DND-41 (cell line): ENCODE results near the gene CAMK4.

ENCODE experiments used
- ATAC-seq: fragments of 200-7000 bp; cut with Tn5 transposase; 3 replicates; pipeline ENCODE4 v1.9.1; 2021; ENCODE audit warnings: low read depth; ENCODE audit not compliant: insufficient read depth
- DNase-seq: peaks from one replicate; pipeline ENCODE4 v3.0.0-alpha.2; 2020
- H2AFZ ChIP-seq: 2 replicates; pipeline ENCODE4 v1.6.0; 2012; ENCODE audit warnings: low read depth, low read length
- H3K27ac ChIP-seq: 2 replicates; pipeline ENCODE4 v1.5.1; 2012; ENCODE audit warnings: low read length, inconsistent platforms
- H3K27me3 ChIP-seq: fragments of 200-600 bp; sonication (generic); 2 replicates; pipeline ENCODE4 v1.6.0; 2012; ENCODE audit warnings: low read length, mild to moderate bottlenecking, inconsistent platforms; ENCODE audit not compliant: insufficient read depth, poor library complexity
- H3K36me3 ChIP-seq: 2 replicates; pipeline ENCODE4 v1.5.1; 2012; ENCODE audit warnings: low read length, inconsistent platforms; ENCODE audit not compliant: insufficient read depth
- H3K4me1 ChIP-seq: 2 replicates; pipeline ENCODE4 v1.5.1; 2012; ENCODE audit warnings: mild to moderate bottlenecking, low read length; ENCODE audit not compliant: insufficient read depth
- H3K4me2 ChIP-seq: 2 replicates; pipeline ENCODE4 v1.6.0; 2012; ENCODE audit warnings: mild to moderate bottlenecking, moderate library complexity, low read length, inconsistent platforms; ENCODE audit not compliant: insufficient read depth
- H3K4me3 ChIP-seq, 2 experiments: fragments of 200-600 bp in 1 of 2; shearing (Covaris generic) in 1 of 2; 2 replicates each; pipeline ENCODE4 v1.5.1; 2012 to 2016; ENCODE audit warnings: inconsistent platforms in 2 of 2, low read length in 2 of 2, mild to moderate bottlenecking in 2 of 2, low read depth in 1 of 2, moderate library complexity in 1 of 2
- H3K79me2 ChIP-seq: 2 replicates; pipeline ENCODE4 v1.6.0; 2012; ENCODE audit warnings: low read length, inconsistent platforms; ENCODE audit not compliant: insufficient read depth
- H3K9ac ChIP-seq: 2 replicates; pipeline ENCODE4 v1.6.0; 2012; ENCODE audit warnings: low read depth, mild to moderate bottlenecking, inconsistent platforms, low read length, moderate library complexity
- H3K9me3 ChIP-seq: 2 replicates; pipeline ENCODE4 v1.5.1; 2012; ENCODE audit warnings: low read length, moderate library complexity, mild to moderate bottlenecking, inconsistent platforms; ENCODE audit not compliant: insufficient read depth, severe bottlenecking
- H4K20me1 ChIP-seq: 2 replicates; pipeline ENCODE4 v1.6.0; 2012; ENCODE audit warnings: low read length; ENCODE audit not compliant: insufficient read depth
- EZH2 ChIP-seq: IDR thresholded peaks from 3 replicates; pipeline ENCODE4 v1.6.1; 2012; ENCODE audit warnings: borderline replicate concordance, low read depth, mild to moderate bottlenecking, moderate library complexity, low read length, inconsistent platforms; ENCODE audit not compliant: severe bottlenecking
- TF ChIP-seq, protein P1 (sequence below): IDR thresholded peaks from 2 replicates; pipeline ENCODE4 v1.5.1; 2012; ENCODE audit warnings: borderline replicate concordance, low read length, moderate library complexity, mild to moderate bottlenecking; ENCODE audit not compliant: poor library complexity, severe bottlenecking; ENCODE audit errors: extremely low read depth

The CAMK4 gene

DNA sequence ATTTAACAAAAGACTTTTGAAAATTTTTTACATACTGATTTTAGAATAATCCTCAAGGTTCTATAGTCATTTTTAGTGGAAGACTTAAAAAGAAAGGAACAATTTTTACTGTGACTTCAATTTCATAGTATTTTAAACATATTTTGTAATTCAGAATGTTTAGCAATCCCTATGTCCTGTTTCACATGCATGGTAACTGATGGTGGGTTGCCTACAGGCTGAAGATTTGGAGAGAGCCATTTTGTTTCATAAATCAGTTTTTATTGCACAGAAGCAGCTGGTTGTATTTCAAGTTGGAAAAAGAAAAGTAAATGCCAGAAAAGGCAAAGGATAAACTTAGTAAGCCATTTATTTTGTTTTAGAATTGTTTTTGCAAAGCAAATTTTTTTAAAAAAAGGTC, 264.2 kb downstream of the CAMK4 start:
- H3K4me1 ChIP-seq = no peaks in the 10 kb centered on the region
- no peak for ATAC-seq
- H3K79me2 ChIP-seq = no peaks in the 10 kb centered on the region
- no peak for DNase-seq
- H3K4me3 ChIP-seq = no peak overlapping the region
- H4K20me1 ChIP-seq = no peaks in the 10 kb centered on the region
- no peaks in the 10 kb centered on the region for H3K9me3 ChIP-seq
- no peaks in the 10 kb centered on the region for H3K27me3 ChIP-seq
- H3K4me2 ChIP-seq = no peak overlapping the region
- H3K36me3 ChIP-seq = peaks cover 7% of the 10 kb centered on the region
- H2AFZ ChIP-seq = no peak overlapping the region
- TF ChIP-seq EZH2 = no peak
- TF ChIP-seq, protein P1, sequence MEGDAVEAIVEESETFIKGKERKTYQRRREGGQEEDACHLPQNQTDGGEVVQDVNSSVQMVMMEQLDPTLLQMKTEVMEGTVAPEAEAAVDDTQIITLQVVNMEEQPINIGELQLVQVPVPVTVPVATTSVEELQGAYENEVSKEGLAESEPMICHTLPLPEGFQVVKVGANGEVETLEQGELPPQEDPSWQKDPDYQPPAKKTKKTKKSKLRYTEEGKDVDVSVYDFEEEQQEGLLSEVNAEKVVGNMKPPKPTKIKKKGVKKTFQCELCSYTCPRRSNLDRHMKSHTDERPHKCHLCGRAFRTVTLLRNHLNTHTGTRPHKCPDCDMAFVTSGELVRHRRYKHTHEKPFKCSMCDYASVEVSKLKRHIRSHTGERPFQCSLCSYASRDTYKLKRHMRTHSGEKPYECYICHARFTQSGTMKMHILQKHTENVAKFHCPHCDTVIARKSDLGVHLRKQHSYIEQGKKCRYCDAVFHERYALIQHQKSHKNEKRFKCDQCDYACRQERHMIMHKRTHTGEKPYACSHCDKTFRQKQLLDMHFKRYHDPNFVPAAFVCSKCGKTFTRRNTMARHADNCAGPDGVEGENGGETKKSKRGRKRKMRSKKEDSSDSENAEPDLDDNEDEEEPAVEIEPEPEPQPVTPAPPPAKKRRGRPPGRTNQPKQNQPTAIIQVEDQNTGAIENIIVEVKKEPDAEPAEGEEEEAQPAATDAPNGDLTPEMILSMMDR = no peak
- H3K27ac ChIP-seq = no peak overlapping the region
- no peak overlapping the region for H3K9ac ChIP-seq

DNA sequence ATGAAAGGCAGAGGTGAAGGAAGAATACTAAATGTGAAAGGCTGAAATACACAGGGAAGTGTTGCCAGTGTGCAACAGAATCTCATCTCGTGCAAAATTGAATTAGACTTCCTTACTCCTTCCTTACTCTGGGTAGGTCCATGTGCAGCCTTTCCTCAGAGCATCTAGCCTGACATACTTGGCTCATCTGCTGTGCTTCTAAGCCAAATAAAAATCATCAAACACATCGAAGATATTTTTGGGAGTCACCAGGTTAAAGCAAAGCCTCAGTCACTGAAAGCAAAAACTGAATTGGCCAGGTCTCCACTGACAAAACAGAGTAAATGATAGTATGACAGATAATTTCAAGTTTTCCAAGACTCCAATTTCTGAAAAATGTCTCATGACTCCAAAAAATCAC, 268.8 kb downstream of the CAMK4 start:
- TF ChIP-seq, protein P1 = no peak
- no peak for TF ChIP-seq EZH2
- Histone ChIP-seq H3K27ac (no peak overlapping the region), H3K4me3 (no peak overlapping the region), H4K20me1 (no peaks in the 10 kb centered on the region), H3K79me2 (no peaks in the 10 kb centered on the region), H3K9ac (no peak overlapping the region), H3K4me2 (no peak overlapping the region), H3K27me3 (no peaks in the 10 kb centered on the region), H2AFZ (no peak overlapping the region), H3K4me1 (no peaks in the 10 kb centered on the region), H3K9me3 (no peaks in the 10 kb centered on the region), H3K36me3 (peaks cover 29% of the 10 kb centered on the region)
- ATAC-seq (no peak), DNase-seq (no peak)

DNA sequence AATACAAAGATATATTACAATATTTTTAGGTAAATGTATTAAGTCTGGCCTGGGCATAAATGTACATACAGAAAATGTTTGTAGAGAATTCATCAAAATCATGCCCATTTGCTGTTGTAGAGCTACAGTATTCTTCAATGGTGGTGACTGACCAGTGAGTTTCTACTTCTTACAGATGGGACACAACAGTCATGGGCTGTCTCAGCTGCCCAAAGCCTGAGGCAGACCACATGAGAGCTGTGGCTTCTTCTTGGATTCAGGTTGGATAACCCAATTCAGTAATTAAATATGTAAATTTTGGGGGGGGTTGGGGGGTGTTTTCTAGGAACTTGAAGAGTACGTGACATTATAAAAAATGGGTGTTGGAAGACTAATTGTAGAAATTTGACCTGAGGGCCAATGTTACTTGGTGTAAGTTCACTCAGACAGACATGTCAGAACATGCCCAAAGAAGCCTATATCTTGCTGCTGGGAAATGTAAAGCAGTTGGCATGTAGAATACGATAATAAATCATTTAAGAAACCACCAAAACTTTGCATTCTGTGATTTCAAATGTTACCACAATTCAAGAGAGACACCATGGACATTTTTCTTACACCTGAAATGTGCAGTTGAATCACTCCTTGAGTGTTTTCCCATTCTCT, 270.3 kb downstream of the CAMK4 start:
- DNase-seq (no peak), ATAC-seq (no peak)
- TF ChIP-seq, protein P1 = no peak
- no peak for TF ChIP-seq EZH2
- peaks cover 43% of the 10 kb centered on the region for H3K36me3 ChIP-seq
- no peak overlapping the region for H3K4me2 ChIP-seq
- H4K20me1 ChIP-seq = no peaks in the 10 kb centered on the region
- H3K9ac ChIP-seq = no peak overlapping the region
- H2AFZ ChIP-seq = no peak overlapping the region
- H3K4me3 ChIP-seq = no peak overlapping the region
- H3K9me3 ChIP-seq = no peaks in the 10 kb centered on the region
- H3K4me1 ChIP-seq = no peaks in the 10 kb centered on the region
- H3K27ac ChIP-seq = no peak overlapping the region
- H3K79me2 ChIP-seq = 0 out of 2 replicates have a peak, but pooled peaks cover 2% of the 10 kb centered on the region
- no peaks in the 10 kb centered on the region for H3K27me3 ChIP-seq

DNA sequence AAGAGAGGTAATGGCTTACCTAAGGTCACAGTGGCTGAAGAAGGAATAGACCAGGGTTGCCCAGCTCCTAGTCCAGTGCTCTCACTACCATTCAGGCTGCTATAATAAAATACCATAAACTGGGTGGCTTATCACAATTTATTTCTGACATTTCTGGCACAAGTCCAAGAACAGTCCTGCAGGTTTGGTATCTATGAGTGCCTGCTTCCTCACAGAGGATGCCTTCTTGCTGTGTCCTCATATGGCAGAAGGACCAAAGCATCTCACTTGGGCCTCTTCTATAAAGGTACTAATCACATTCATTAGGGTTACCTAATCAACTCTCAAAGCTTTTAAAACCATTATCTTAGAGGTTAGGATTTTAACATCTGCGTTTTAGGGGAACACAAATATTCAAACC, 271.0 kb downstream of the CAMK4 start:
- no peaks in the 10 kb centered on the region for H4K20me1 ChIP-seq
- no peak overlapping the region for H3K4me3 ChIP-seq
- H3K4me1 ChIP-seq = no peaks in the 10 kb centered on the region
- H3K27ac ChIP-seq = no peak overlapping the region
- 0 out of 2 replicates have a peak, but pooled peaks cover 5% of the 10 kb centered on the region for H3K79me2 ChIP-seq
- H2AFZ ChIP-seq = no peak overlapping the region
- TF ChIP-seq, protein P1 = no peak
- TF ChIP-seq EZH2 = no peak
- H3K36me3 ChIP-seq = peaks cover 49% of the 10 kb centered on the region
- no peaks in the 10 kb centered on the region for H3K9me3 ChIP-seq
- ATAC-seq (no peak), DNase-seq (no peak)
- no peaks in the 10 kb centered on the region for H3K27me3 ChIP-seq
- no peak overlapping the region for H3K4me2 ChIP-seq
- H3K9ac ChIP-seq = no peak overlapping the region
